CD4-positive, alpha-beta T cell (primary cell): ENCODE measurements around the gene ZKSCAN5. TPM values are rescaled to one million over a fixed set of nuclear protein-coding genes. Genes with fewer than 3 reads are reported as not detected.
A peak's percentile ranks its signal among the peaks of the same experiment; 100 is the strongest.

Source experiments
- ATAC-seq: fragments of 200-7000 bp; cut with Tn5 transposase; one replicate; pipeline ENCODE4 v1.10.0; 2022; ENCODE audit warnings: mild to moderate bottlenecking; ENCODE audit not compliant: poor library complexity
- CTCF ChIA-PET: fragments of 350-600 bp; sonication (Branson Sonifier 250); formaldehyde crosslinking; loops from one replicate; lab custom pipeline; 2021; ENCODE audit warnings: antibody characterized with exemption, inconsistent platforms; lab: Charles Lee
- POLR2A ChIA-PET: fragments of 350-600 bp; sonication (Branson Sonifier 250); formaldehyde crosslinking; loops from one replicate; lab custom pipeline; 2021; ENCODE audit warnings: antibody characterized with exemption, inconsistent platforms; lab: Charles Lee
- DNase-seq, 14 experiments: peaks; one replicate each; pipeline ENCODE4 v3.0.0-alpha.2; 2013 to 2020; ENCODE audit warnings: mixed read lengths in 2 of 14
- H3K27ac ChIP-seq, 2 donors: one replicate each; pipeline versions ENCODE4 v1.5.1 to v1.7.0; 2013; ENCODE audit warnings: low read length in 2 of 2, low read depth in 1 of 2, mild to moderate bottlenecking in 1 of 2
- H3K27me3 ChIP-seq, 2 experiments: 1 replicate in 1 of 2; 2 replicates in 1 of 2; pipeline versions ENCODE4 v1.6.1 to v1.7.0; 2013; ENCODE audit warnings: low read length in 2 of 2, control low read depth in 1 of 2, mild to moderate bottlenecking in 1 of 2, moderate library complexity in 1 of 2; ENCODE audit not compliant: insufficient read depth in 2 of 2, control insufficient read depth in 1 of 2
- H3K36me3 ChIP-seq: one replicate; pipeline ENCODE4 v1.6.1; 2013; ENCODE audit warnings: low read length, control low read depth; ENCODE audit not compliant: insufficient read depth
- H3K4me1 ChIP-seq: one replicate; pipeline ENCODE4 v1.6.1; 2013; ENCODE audit warnings: low read length, control low read depth; ENCODE audit not compliant: insufficient read depth
- H3K4me3 ChIP-seq: one replicate; pipeline ENCODE4 v1.5.1; 2013; ENCODE audit warnings: mild to moderate bottlenecking, low read length, moderate library complexity
- H3K9me3 ChIP-seq, 2 experiments: 1 replicate in 1 of 2; 2 replicates in 1 of 2; pipeline versions ENCODE4 v1.6.1 to v1.7.0; 2013; ENCODE audit warnings: low read length in 2 of 2, mild to moderate bottlenecking in 2 of 2, control low read depth in 1 of 2, moderate library complexity in 1 of 2; ENCODE audit not compliant: control insufficient read depth in 1 of 2, insufficient read depth in 1 of 2
- H3K27ac Mint-ChIP-seq: one replicate; pipeline ENCODE4 v1.8.0; 2020; ENCODE audit warnings: mixed read lengths
- H3K27me3 Mint-ChIP-seq: one replicate; pipeline ENCODE4 v1.8.0; 2021; ENCODE audit warnings: mixed read lengths
- H3K36me3 Mint-ChIP-seq: one replicate; pipeline ENCODE4 v1.8.0; 2021; ENCODE audit warnings: low read depth, mixed read lengths
- H3K4me1 Mint-ChIP-seq: one replicate; pipeline ENCODE4 v1.8.0; 2021; ENCODE audit warnings: low read depth, mixed read lengths
- H3K4me3 Mint-ChIP-seq: one replicate; pipeline ENCODE4 v1.8.0; 2020; ENCODE audit warnings: mild to moderate bottlenecking, mixed read lengths
- H3K9me3 Mint-ChIP-seq: one replicate; pipeline ENCODE4 v1.8.0; 2020; ENCODE audit warnings: mixed read lengths
- intact Hi-C, 2 experiments: fragments of 100-400 bp; cut with DNase I in 1 of 2; cut with micrococcal nuclease in 1 of 2; formaldehyde crosslinking; loops; one replicate each; pipeline versions ENCODE4 v1.15.1 to v1.9.0; 2023 to 2025; cut with DNase I, micrococcal nuclease
- total RNA-seq, 174 experiments: library from RNA in 2 of 174; stranded (reverse) in 2 of 174; gene quantifications; one replicate each; pipeline ENCODE4 v1.2.3 and lab custom pipeline; 2021 to 2026
- TF ChIP-seq, protein P1 (sequence below): fragments of 200-600 bp; IDR thresholded peaks from one replicate; pipeline ENCODE4 v1.8.0; 2022; ENCODE audit warnings: antibody characterized with exemption, mild to moderate bottlenecking

ZKSCAN5 gene
- total RNA-seq, 2 experiments from 2014 or later = 3.8 to 4.4 TPM

DNA sequence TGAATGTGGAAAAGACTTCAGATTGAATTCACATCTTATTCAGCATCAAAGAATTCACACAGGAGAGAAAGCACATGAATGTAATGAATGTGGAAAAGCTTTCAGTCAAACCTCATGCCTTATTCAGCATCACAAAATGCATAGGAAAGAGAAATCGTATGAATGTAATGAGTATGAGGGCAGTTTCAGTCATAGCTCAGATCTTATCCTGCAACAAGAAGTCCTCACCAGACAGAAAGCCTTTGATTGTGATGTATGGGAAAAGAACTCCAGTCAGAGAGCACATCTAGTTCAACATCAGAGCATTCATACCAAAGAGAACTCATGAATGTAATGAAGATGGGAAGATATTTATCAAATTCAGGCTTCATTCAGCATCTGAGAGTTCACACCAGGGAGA lies 68.8 kb downstream of the ZKSCAN5 start:
- intact Hi-C loops = no loop called here
- ATAC-seq (no peak), DNase-seq (no peak)
- TF ChIP-seq, protein P1, sequence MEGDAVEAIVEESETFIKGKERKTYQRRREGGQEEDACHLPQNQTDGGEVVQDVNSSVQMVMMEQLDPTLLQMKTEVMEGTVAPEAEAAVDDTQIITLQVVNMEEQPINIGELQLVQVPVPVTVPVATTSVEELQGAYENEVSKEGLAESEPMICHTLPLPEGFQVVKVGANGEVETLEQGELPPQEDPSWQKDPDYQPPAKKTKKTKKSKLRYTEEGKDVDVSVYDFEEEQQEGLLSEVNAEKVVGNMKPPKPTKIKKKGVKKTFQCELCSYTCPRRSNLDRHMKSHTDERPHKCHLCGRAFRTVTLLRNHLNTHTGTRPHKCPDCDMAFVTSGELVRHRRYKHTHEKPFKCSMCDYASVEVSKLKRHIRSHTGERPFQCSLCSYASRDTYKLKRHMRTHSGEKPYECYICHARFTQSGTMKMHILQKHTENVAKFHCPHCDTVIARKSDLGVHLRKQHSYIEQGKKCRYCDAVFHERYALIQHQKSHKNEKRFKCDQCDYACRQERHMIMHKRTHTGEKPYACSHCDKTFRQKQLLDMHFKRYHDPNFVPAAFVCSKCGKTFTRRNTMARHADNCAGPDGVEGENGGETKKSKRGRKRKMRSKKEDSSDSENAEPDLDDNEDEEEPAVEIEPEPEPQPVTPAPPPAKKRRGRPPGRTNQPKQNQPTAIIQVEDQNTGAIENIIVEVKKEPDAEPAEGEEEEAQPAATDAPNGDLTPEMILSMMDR = no peak
- no peak overlapping the region for H3K4me3 ChIP-seq
- peaks cover 39% of the 10 kb centered on the region for H3K36me3 ChIP-seq
- peaks cover 48% of the 10 kb centered on the region for H3K36me3 Mint-ChIP-seq
- no peaks in the 10 kb centered on the region for H3K9me3 ChIP-seq
- ChIA-PET CTCF (no interaction called here), POLR2A (no interaction called here)
- no peaks in the 10 kb centered on the region for H3K27me3 Mint-ChIP-seq
- no peak overlapping the region for H3K4me3 Mint-ChIP-seq
- H3K27ac Mint-ChIP-seq = peak overlapping the region; percentile 9
- H3K27me3 ChIP-seq = no peaks in the 10 kb centered on the region
- H3K9me3 Mint-ChIP-seq = no peaks in the 10 kb centered on the region
- H3K4me1 Mint-ChIP-seq = peaks cover 6% of the 10 kb centered on the region
- H3K27ac ChIP-seq = no peak overlapping the region
- H3K4me1 ChIP-seq = no peaks in the 10 kb centered on the region

DNA sequence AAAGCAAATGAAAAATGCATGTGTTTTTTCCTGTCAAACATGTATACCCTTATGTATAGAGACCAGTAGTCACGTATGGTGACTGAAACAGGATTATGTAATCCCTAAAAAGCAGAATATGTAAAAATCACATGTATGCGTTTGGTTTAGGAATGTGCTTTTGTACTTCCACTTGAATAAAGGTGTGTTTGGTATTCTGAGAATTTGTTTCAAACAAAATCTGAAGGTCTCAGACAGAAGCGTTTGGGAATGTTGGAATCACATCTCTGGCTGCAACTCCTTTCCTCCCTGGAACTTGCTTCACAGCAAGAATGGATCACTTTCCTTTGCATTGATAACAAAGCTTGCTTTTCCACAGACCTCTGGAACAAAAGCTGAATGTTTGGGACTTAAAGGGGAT lies 71.8 kb downstream of the ZKSCAN5 start:
- CTCF ChIA-PET = no interaction called here

DNA sequence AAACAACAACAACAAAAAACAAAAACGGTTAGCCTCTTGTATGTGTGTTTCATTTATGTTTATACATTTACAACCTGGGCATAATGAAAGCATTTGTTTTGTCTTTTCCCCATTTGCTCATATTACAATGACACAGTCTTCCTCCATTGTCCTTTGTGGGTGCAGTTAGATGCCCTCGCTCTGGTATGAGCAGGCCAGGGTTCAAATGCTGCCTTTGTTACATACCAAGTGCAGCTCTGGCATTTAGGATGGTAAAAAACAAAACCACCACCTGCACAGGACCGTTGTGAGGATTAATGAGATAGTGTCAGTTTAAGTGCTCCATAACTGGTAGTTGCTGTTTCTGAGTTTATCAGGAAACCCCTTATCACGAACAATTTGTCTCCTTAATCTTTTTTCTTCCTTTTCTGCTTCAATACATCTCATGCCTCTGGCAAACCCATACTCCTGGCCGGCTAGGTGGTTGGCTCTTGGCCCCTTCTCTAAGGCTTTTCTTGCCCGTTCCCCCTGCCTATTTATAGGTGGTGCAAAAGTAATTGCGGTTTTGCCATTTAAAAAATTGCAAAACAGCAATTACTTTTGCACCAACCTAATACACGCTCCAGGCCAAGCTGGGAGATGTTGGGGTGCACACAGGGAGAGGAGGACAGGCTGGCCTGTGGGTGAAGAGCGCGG lies 75.0 kb downstream of the ZKSCAN5 start:
- DNase-seq = no peak
- H3K9me3 Mint-ChIP-seq = no peaks in the 10 kb centered on the region
- CTCF ChIA-PET = interaction anchor here (1.1 kb wide), 1 partner anchor 172 kb away, joined by 3 read pairs; no protein-coding TSS in a partner anchor

More for the DNA sequence above, 71.8 kb downstream of the ZKSCAN5 start:
- no peak overlapping the region for H3K4me3 ChIP-seq
- Mint-ChIP-seq H3K4me1 (peaks cover 24% of the 10 kb centered on the region), H3K9me3 (no peaks in the 10 kb centered on the region), H3K27me3 (no peaks in the 10 kb centered on the region), H3K4me3 (no peak overlapping the region), H3K36me3 (peaks cover 28% of the 10 kb centered on the region), H3K27ac (peak overlapping the region; percentile 55)
- DNase-seq (no peak), ATAC-seq (no peak)
- intact Hi-C loops = no loop called here
- TF ChIP-seq, protein P1 = no peak
- peaks cover 14% of the 10 kb centered on the region for H3K4me1 ChIP-seq
- POLR2A ChIA-PET = no interaction called here
- H3K27me3 ChIP-seq = no peaks in the 10 kb centered on the region
- peaks cover 12% of the 10 kb centered on the region for H3K36me3 ChIP-seq
- no peak overlapping the region for H3K27ac ChIP-seq
- H3K9me3 ChIP-seq = no peaks in the 10 kb centered on the region

More for the DNA sequence above, 75.0 kb downstream of the ZKSCAN5 start:
- TF ChIP-seq, protein P1 = no peak
- Mint-ChIP-seq H3K27me3 (no peaks in the 10 kb centered on the region), H3K4me1 (peaks cover 26% of the 10 kb centered on the region), H3K27ac (peak overlapping the region; percentile 73), H3K36me3 (no peaks in the 10 kb centered on the region), H3K4me3 (peak overlapping the region; percentile 92)
- H3K36me3 ChIP-seq = no peaks in the 10 kb centered on the region
- no peak overlapping the region for H3K27ac ChIP-seq
- peaks cover 14% of the 10 kb centered on the region for H3K4me1 ChIP-seq
- no peaks in the 10 kb centered on the region for H3K9me3 ChIP-seq
- POLR2A ChIA-PET = interaction anchor here (1.0 to 3.5 kb wide), 7 partner anchors 21 to 261 kb away, joined by 3 to 36 read pairs (median 6); partner anchors contain the start of genes BUD31, PDAP1, ZKSCAN5 and ZNF655
- peak overlapping the region; percentile 57 for H3K4me3 ChIP-seq
- no peak for ATAC-seq
- intact Hi-C loops = no loop called here
- H3K27me3 ChIP-seq = no peaks in the 10 kb centered on the region
